Fibroblast of lung (primary cell): ENCODE results near the gene PHETA2.

Experiments used
- CTCF ChIP-seq, 2 donors: IDR thresholded peaks in 1 of 2; conservative IDR thresholded peaks in 1 of 2; 1 replicate in 1 of 2; 2 replicates in 1 of 2; pipeline ENCODE4 v1.5.1; 2011 to 2012; ENCODE audit warnings: low read length in 2 of 2, control low read depth in 1 of 2, inconsistent platforms in 1 of 2, low read depth in 1 of 2, mild to moderate bottlenecking in 1 of 2
- EZH2 ChIP-seq: IDR thresholded peaks from 2 replicates; pipeline ENCODE4 v1.5.1; 2012; ENCODE audit warnings: low read length, control low read depth, mild to moderate bottlenecking; ENCODE audit errors: missing control alignments

- no peak for TF ChIP-seq EZH2
- no peak for TF ChIP-seq CTCF (conservative IDR thresholded peaks at IDR 0.05 in 1 of 2, IDR thresholded peaks at IDR 0.05 in 1 of 2; ENCODE audit: low read depth in 1 of 2, low read length in 2 of 2)
Measured at GRCh38 chr22:42060489-42060888, 13.6 kb upstream of the PHETA2 start.
